Activated T-cell treated with anti-CD3 and anti-CD28 coated beads, Interleukin-2, amount 50 U/mL, for 24 hours (primary cell): Measurements from ENCODE around the gene GSTA2.

Source experiments
- DNase-seq: peaks from one replicate; pipeline ENCODE4 v3.0.0-alpha.2; 2020
- H3K27ac Mint-ChIP-seq: 2 replicates; pipeline ENCODE4 v1.8.0; 2020; ENCODE audit warnings: mild to moderate bottlenecking, mixed read lengths
- H3K27me3 Mint-ChIP-seq: 2 replicates; pipeline ENCODE4 v1.8.0; 2020; ENCODE audit warnings: mixed read lengths
- H3K36me3 Mint-ChIP-seq: 2 replicates; pipeline ENCODE4 v1.8.0; 2020; ENCODE audit warnings: low read depth, mixed read lengths
- H3K4me1 Mint-ChIP-seq: 2 replicates; pipeline ENCODE4 v1.8.0; 2020; ENCODE audit warnings: low read depth, mixed read lengths
- H3K4me3 Mint-ChIP-seq: 2 replicates; pipeline ENCODE4 v1.8.0; 2020; ENCODE audit warnings: mild to moderate bottlenecking, moderate library complexity, mixed read lengths
- H3K9me3 Mint-ChIP-seq: 2 replicates; pipeline ENCODE4 v1.8.0; 2020; ENCODE audit warnings: mixed read lengths

GSTA2 gene

GRCh38 chr6:52746213-52746612 lies 17.1 kb downstream of the GSTA2 start:
- Mint-ChIP-seq H3K4me3 (no peak overlapping the region), H3K9me3 (peaks cover 3% of the 10 kb centered on the region), H3K27me3 (peaks cover 20% of the 10 kb centered on the region), H3K36me3 (no peaks in the 10 kb centered on the region), H3K4me1 (no peaks in the 10 kb centered on the region), H3K27ac (no peak overlapping the region)
- no peak for DNase-seq

GRCh38 chr6:52745764-52746201 lies 17.5 kb downstream of the GSTA2 start:
- Mint-ChIP-seq H3K27ac (no peak overlapping the region), H3K36me3 (no peaks in the 10 kb centered on the region), H3K4me3 (no peak overlapping the region), H3K4me1 (no peaks in the 10 kb centered on the region), H3K9me3 (peaks cover 2% of the 10 kb centered on the region), H3K27me3 (peaks cover 16% of the 10 kb centered on the region)
- DNase-seq = no peak

DNA sequence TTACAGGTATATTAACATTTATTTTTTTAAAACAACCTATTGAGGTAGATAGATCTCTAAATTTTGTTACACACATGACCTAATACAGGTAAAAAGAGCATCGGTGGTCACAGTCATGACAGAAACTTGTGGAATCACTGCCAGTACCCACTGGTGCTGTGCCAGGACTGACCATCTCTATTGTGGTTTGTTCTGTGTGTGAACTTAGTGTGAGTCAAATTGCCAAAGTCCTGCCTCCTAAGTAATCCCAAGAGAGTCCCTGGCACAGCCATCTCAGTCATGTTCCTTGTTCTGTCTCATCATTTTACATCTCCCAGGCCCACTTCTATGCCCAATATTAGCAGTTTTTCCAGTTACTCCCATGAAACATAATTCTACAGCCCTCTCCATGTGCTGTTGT lies 21.4 kb downstream of the GSTA2 start:
- DNase-seq = no peak
- no peaks in the 10 kb centered on the region for H3K4me1 Mint-ChIP-seq
- peaks cover 5% of the 10 kb centered on the region for H3K9me3 Mint-ChIP-seq
- H3K4me3 Mint-ChIP-seq = no peak overlapping the region
- peaks cover 20% of the 10 kb centered on the region for H3K27me3 Mint-ChIP-seq
- H3K36me3 Mint-ChIP-seq = no peaks in the 10 kb centered on the region
- no peak overlapping the region for H3K27ac Mint-ChIP-seq

- Mint-ChIP-seq H3K36me3 (no peaks in the 10 kb centered on the region), H3K9me3 (peaks cover 5% of the 10 kb centered on the region), H3K4me1 (no peaks in the 10 kb centered on the region), H3K27ac (no peak overlapping the region), H3K27me3 (peaks cover 17% of the 10 kb centered on the region), H3K4me3 (no peak overlapping the region)
- no peak for DNase-seq
Measured at GRCh38 chr6:52739627-52740026, 23.6 kb downstream of the GSTA2 start.

DNA sequence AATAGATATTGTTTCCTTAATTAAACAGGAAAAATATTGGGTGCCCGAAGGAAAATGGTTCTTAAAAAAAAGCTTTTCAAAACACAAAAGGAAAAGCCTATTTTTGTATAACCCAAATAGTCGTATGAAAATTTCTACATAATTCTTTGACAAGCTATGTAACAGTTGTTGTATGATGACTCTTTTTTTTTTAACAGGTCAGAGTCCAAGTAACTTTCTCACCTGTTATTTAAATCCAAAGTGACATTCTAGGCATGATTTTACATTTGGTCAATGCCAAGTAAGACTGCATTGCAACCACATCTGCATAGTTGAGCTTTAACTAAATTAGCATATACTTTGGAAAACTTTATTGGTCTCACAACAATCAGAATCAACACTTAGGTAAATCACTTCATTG lies 24.1 kb downstream of the GSTA2 start:
- H3K9me3 Mint-ChIP-seq = peaks cover 5% of the 10 kb centered on the region
- no peak overlapping the region for H3K4me3 Mint-ChIP-seq
- H3K27me3 Mint-ChIP-seq = peaks cover 16% of the 10 kb centered on the region
- no peaks in the 10 kb centered on the region for H3K36me3 Mint-ChIP-seq
- no peak for DNase-seq
- no peaks in the 10 kb centered on the region for H3K4me1 Mint-ChIP-seq
- no peak overlapping the region for H3K27ac Mint-ChIP-seq

DNA sequence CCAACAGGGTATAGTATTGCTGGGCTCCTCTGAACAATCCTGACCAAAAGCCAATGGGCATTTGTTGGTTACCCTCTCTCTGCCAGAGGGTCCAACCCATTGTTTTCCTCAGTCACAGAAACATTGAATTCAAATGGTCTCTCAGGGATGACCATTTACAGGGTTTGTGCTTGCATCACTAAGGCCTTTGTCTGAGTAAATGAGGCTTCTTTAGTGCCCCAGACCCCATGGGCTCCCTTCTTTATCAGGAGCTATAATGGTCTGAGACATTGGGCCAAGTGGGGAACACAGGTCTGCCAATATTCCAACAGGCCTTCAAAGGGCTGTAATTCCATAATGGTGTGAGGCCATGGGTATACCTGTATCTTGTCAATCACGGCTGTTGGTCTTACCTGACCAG lies 27.1 kb downstream of the GSTA2 start:
- DNase-seq = no peak
- H3K9me3 Mint-ChIP-seq = peaks cover 5% of the 10 kb centered on the region
- no peaks in the 10 kb centered on the region for H3K36me3 Mint-ChIP-seq
- H3K27ac Mint-ChIP-seq = no peak overlapping the region
- peaks cover 3% of the 10 kb centered on the region for H3K27me3 Mint-ChIP-seq
- no peaks in the 10 kb centered on the region for H3K4me1 Mint-ChIP-seq
- H3K4me3 Mint-ChIP-seq = no peak overlapping the region

- Mint-ChIP-seq H3K27ac (no peak overlapping the region), H3K4me1 (no peaks in the 10 kb centered on the region), H3K36me3 (no peaks in the 10 kb centered on the region), H3K4me3 (no peak overlapping the region), H3K27me3 (no peaks in the 10 kb centered on the region), H3K9me3 (no peaks in the 10 kb centered on the region)
- no peak for DNase-seq
Measured at GRCh38 chr6:52735071-52735470, 28.2 kb downstream of the GSTA2 start.

DNA sequence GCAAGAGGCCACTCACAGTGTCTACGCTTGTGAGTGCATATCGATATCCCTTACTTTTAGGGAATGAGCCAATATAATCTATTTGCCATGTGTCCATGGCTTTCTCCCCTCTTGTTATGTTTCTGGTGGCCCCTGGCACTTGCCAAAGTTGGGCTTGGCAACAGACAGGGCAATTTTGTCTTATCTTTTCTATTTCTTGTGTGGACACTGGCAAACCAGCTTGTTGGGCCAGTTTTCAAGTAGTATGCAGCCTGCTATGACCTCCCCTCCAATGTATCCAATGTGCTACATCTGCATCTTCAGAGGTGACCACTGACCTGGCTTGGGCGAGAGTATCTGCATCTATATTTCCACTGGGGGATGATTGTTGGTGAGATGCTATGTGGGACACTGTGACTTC lies 29.2 kb downstream of the GSTA2 start:
- H3K4me1 Mint-ChIP-seq = no peaks in the 10 kb centered on the region
- no peak overlapping the region for H3K4me3 Mint-ChIP-seq
- H3K27ac Mint-ChIP-seq = no peak overlapping the region
- H3K27me3 Mint-ChIP-seq = no peaks in the 10 kb centered on the region
- DNase-seq = no peak
- H3K9me3 Mint-ChIP-seq = no peaks in the 10 kb centered on the region
- no peaks in the 10 kb centered on the region for H3K36me3 Mint-ChIP-seq

GRCh38 chr6:52733172-52733571 lies 30.1 kb downstream of the GSTA2 start:
- H3K4me3 Mint-ChIP-seq = no peak overlapping the region

GRCh38 chr6:52731719-52732118 lies 31.6 kb downstream of the GSTA2 start:
- no peak for DNase-seq
- no peaks in the 10 kb centered on the region for H3K9me3 Mint-ChIP-seq

More at GRCh38 chr6:52733172-52733571, 30.1 kb downstream of the GSTA2 start:
- no peak for DNase-seq
- H3K4me1 Mint-ChIP-seq = no peaks in the 10 kb centered on the region
- H3K9me3 Mint-ChIP-seq = no peaks in the 10 kb centered on the region
- no peaks in the 10 kb centered on the region for H3K27me3 Mint-ChIP-seq
- H3K27ac Mint-ChIP-seq = no peak overlapping the region
- H3K36me3 Mint-ChIP-seq = no peaks in the 10 kb centered on the region

GRCh38 chr6:52729576-52729975 lies 33.7 kb downstream of the GSTA2 start:
- no peak for DNase-seq
- Mint-ChIP-seq H3K36me3 (no peaks in the 10 kb centered on the region), H3K9me3 (no peaks in the 10 kb centered on the region), H3K4me1 (peaks cover under 1% of the 10 kb centered on the region), H3K27me3 (no peaks in the 10 kb centered on the region), H3K4me3 (no peak overlapping the region), H3K27ac (no peak overlapping the region)

More at GRCh38 chr6:52731719-52732118, 31.6 kb downstream of the GSTA2 start:
- Mint-ChIP-seq H3K4me1 (no peaks in the 10 kb centered on the region), H3K4me3 (no peak overlapping the region), H3K36me3 (no peaks in the 10 kb centered on the region), H3K27me3 (no peaks in the 10 kb centered on the region), H3K27ac (no peak overlapping the region)

- H3K27ac Mint-ChIP-seq = no peak overlapping the region
- no peak overlapping the region for H3K4me3 Mint-ChIP-seq
- H3K4me1 Mint-ChIP-seq = peaks cover 2% of the 10 kb centered on the region
- H3K36me3 Mint-ChIP-seq = no peaks in the 10 kb centered on the region
- no peak for DNase-seq
- no peaks in the 10 kb centered on the region for H3K27me3 Mint-ChIP-seq
- no peaks in the 10 kb centered on the region for H3K9me3 Mint-ChIP-seq
Measured at GRCh38 chr6:52728394-52728793, 34.9 kb downstream of the GSTA2 start.

GRCh38 chr6:52727908-52728307 lies 35.4 kb downstream of the GSTA2 start:
- H3K4me1 Mint-ChIP-seq = peaks cover 2% of the 10 kb centered on the region
- H3K9me3 Mint-ChIP-seq = no peaks in the 10 kb centered on the region
- H3K4me3 Mint-ChIP-seq = no peak overlapping the region
- no peak overlapping the region for H3K27ac Mint-ChIP-seq
- no peaks in the 10 kb centered on the region for H3K27me3 Mint-ChIP-seq
- no peaks in the 10 kb centered on the region for H3K36me3 Mint-ChIP-seq
- DNase-seq = no peak

DNA sequence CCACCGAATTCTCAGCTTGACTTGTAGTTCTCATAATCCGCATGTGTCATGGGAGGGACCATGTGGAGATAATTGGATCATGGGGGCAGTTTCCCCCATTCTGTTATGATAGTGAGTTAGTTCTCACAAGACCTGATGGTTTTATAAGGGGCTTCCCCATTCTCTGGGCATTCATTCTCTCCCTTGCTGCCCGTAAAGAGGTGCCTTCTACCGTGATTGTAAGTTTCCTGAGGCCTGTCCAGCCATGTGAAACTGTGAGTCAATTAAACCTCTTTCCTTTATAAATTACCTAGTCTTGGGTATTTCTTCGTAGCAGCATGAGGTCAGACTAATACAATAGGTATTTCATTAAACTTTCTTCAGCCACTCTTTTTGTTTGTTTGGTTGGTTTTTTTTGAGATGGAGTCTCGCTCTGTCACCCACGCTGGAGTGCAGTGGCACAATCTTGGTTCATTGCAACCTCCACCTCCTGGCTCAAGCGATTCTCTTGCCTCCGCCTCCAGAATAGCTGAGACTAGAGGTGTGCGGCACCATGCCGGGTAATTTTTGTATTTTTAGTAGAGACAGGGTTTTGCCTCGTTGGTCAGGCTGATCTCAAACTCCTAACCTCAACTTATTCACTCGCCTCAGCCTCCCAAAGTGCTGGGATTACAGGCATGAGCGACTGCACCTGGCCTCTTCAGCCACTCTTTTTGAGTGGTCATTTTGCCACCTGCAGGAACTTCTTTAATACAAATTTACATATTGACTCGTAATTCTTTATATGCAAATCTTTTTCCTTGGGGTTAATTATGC lies 36.3 kb downstream of the GSTA2 start:
- Mint-ChIP-seq H3K4me3 (no peak overlapping the region), H3K9me3 (no peaks in the 10 kb centered on the region), H3K27ac (no peak overlapping the region), H3K36me3 (no peaks in the 10 kb centered on the region), H3K27me3 (no peaks in the 10 kb centered on the region), H3K4me1 (peaks cover 2% of the 10 kb centered on the region)
- DNase-seq = no peak

- DNase-seq = no peak
- Mint-ChIP-seq H3K36me3 (no peaks in the 10 kb centered on the region), H3K4me1 (peaks cover 2% of the 10 kb centered on the region), H3K9me3 (no peaks in the 10 kb centered on the region), H3K27me3 (no peaks in the 10 kb centered on the region), H3K4me3 (no peak overlapping the region), H3K27ac (no peak overlapping the region)
Measured at GRCh38 chr6:52726193-52726542, 37.1 kb downstream of the GSTA2 start.
